ENCODE data around the gene ESRP2.

GRCh38 chr16:68281368-68282063, 45.6 kb upstream of the ESRP2 start:
- TF ChIP-seq POLR2AphosphoS5 (IDR thresholded peaks at IDR 0.05) (no peak), EP300 (IDR thresholded peaks at IDR 0.05; ENCODE audit: low read depth) (no peak), CTCF (IDR thresholded peaks at IDR 0.05) (no peak), POLR2A (IDR thresholded peaks at IDR 0.05) (no peak)
